Measurements from ENCODE around the gene IVL.

DNA sequence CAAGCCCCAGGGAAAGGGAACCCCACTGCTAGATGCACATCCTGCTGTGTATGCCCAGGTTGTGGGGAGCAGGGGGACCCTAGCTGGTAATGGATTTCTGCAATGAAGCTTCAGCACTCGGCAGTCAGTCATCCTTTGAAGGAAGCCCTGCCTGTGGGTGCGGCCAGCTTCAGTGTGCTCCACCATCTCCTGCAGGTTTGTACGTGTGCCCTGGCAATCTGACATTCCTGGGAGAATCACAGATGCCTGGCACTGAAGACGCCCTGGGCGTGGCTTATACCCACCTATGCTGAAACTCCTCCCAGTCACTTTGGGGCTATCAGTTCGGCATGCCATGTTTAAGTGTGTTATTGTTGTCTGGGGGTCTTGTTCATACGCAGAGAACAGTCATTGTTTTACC, 45.4 kb downstream of the IVL start:
- TF ChIP-seq, protein P1, sequence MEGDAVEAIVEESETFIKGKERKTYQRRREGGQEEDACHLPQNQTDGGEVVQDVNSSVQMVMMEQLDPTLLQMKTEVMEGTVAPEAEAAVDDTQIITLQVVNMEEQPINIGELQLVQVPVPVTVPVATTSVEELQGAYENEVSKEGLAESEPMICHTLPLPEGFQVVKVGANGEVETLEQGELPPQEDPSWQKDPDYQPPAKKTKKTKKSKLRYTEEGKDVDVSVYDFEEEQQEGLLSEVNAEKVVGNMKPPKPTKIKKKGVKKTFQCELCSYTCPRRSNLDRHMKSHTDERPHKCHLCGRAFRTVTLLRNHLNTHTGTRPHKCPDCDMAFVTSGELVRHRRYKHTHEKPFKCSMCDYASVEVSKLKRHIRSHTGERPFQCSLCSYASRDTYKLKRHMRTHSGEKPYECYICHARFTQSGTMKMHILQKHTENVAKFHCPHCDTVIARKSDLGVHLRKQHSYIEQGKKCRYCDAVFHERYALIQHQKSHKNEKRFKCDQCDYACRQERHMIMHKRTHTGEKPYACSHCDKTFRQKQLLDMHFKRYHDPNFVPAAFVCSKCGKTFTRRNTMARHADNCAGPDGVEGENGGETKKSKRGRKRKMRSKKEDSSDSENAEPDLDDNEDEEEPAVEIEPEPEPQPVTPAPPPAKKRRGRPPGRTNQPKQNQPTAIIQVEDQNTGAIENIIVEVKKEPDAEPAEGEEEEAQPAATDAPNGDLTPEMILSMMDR (IDR thresholded peaks at IDR 0.05), result no peak
- TF ChIP-seq POLR2A (IDR thresholded peaks at IDR 0.05), result no peak
- TF ChIP-seq POLR2AphosphoS5 (IDR thresholded peaks at IDR 0.05), result no peak
